ENCODE measurements around the gene IGFBP1.
A peak's percentile ranks its signal among the peaks of the same experiment; 100 is the strongest.

IGFBP1 gene

DNA sequence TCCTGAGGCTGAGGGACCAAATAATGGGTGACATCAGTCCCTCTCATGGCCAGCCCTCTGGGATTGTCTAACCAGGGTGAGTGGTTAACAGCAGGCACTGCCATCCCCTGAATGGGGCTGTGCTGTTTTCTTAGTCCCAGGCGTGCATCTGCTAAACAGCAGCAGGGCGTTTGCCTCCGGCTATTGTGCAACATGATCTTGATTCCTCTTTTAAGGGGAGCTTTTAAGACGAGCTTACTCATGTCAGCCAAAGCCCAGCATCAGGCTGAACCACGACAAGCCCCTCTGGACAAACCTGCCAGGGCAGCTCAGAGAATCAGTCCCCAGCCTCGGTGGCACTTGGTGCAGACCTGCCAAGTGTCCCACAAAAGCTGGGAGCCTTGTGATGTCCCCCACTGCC, 49.0 kb downstream of the IGFBP1 start:
- Histone ChIP-seq H3K4me3 (replicated peaks; ENCODE audit: insufficient read depth, low read length) (no peak overlapping the region), H3K27ac (replicated peaks) (no peak overlapping the region), H3K27me3 (ENCODE audit: insufficient read depth, poor library complexity, severe bottlenecking) (no peaks in the 10 kb centered on the region)
- TF ChIP-seq GABPA (IDR thresholded peaks at IDR 0.05; ENCODE audit: low read depth): no peak
- TF ChIP-seq POLR2AphosphoS5 (IDR thresholded peaks at IDR 0.05; ENCODE audit: low read depth): no peak
- TF ChIP-seq, protein P1, sequence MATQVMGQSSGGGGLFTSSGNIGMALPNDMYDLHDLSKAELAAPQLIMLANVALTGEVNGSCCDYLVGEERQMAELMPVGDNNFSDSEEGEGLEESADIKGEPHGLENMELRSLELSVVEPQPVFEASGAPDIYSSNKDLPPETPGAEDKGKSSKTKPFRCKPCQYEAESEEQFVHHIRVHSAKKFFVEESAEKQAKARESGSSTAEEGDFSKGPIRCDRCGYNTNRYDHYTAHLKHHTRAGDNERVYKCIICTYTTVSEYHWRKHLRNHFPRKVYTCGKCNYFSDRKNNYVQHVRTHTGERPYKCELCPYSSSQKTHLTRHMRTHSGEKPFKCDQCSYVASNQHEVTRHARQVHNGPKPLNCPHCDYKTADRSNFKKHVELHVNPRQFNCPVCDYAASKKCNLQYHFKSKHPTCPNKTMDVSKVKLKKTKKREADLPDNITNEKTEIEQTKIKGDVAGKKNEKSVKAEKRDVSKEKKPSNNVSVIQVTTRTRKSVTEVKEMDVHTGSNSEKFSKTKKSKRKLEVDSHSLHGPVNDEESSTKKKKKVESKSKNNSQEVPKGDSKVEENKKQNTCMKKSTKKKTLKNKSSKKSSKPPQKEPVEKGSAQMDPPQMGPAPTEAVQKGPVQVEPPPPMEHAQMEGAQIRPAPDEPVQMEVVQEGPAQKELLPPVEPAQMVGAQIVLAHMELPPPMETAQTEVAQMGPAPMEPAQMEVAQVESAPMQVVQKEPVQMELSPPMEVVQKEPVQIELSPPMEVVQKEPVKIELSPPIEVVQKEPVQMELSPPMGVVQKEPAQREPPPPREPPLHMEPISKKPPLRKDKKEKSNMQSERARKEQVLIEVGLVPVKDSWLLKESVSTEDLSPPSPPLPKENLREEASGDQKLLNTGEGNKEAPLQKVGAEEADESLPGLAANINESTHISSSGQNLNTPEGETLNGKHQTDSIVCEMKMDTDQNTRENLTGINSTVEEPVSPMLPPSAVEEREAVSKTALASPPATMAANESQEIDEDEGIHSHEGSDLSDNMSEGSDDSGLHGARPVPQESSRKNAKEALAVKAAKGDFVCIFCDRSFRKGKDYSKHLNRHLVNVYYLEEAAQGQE (IDR thresholded peaks at IDR 0.05; ENCODE audit: insufficient replicate concordance, low read depth): no peak
- TF ChIP-seq, protein P2, sequence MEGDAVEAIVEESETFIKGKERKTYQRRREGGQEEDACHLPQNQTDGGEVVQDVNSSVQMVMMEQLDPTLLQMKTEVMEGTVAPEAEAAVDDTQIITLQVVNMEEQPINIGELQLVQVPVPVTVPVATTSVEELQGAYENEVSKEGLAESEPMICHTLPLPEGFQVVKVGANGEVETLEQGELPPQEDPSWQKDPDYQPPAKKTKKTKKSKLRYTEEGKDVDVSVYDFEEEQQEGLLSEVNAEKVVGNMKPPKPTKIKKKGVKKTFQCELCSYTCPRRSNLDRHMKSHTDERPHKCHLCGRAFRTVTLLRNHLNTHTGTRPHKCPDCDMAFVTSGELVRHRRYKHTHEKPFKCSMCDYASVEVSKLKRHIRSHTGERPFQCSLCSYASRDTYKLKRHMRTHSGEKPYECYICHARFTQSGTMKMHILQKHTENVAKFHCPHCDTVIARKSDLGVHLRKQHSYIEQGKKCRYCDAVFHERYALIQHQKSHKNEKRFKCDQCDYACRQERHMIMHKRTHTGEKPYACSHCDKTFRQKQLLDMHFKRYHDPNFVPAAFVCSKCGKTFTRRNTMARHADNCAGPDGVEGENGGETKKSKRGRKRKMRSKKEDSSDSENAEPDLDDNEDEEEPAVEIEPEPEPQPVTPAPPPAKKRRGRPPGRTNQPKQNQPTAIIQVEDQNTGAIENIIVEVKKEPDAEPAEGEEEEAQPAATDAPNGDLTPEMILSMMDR (IDR thresholded peaks at IDR 0.05; ENCODE audit: insufficient read depth, low read length): no peak
- TF ChIP-seq SPI1 (IDR thresholded peaks at IDR 0.05; ENCODE audit: borderline replicate concordance, low read depth): no peak
- peak in 1 of 2 experiments; percentile 59 for DNase-seq (ENCODE audit: low read depth in 1 of 2, low spot score in 1 of 2)

DNA sequence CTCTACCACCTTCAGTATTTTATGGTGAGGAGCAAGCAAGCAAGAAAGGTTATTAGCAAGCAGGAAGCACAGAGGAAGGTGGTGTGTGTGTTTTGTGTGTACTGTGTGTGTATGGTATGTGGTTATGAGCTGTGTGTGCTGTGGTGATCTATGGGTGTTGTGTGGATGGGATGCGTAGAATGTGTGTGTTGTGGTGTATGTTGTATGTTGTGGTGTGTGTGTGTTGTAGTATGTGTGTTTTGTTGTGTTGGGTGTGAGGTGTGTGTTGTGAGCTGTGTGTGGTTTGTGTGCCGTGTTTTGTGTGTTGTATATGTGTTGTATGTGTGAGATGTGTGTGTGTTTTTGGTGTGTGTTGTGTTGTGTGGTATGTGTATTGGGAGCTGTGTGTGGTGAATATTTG, 49.6 kb downstream of the IGFBP1 start:
- no peak for DNase-seq (ENCODE audit: low read depth in 1 of 2, low spot score in 1 of 2)
- Histone ChIP-seq H3K4me3 (replicated peaks; ENCODE audit: insufficient read depth, low read length) (no peak overlapping the region), H3K27me3 (ENCODE audit: insufficient read depth, poor library complexity, severe bottlenecking) (no peaks in the 10 kb centered on the region), H3K27ac (replicated peaks) (no peak overlapping the region)
- TF ChIP-seq, protein P1 (IDR thresholded peaks at IDR 0.05; ENCODE audit: insufficient replicate concordance, low read depth): no peak
- no peak for TF ChIP-seq GABPA (IDR thresholded peaks at IDR 0.05; ENCODE audit: low read depth)
- no peak for TF ChIP-seq POLR2AphosphoS5 (IDR thresholded peaks at IDR 0.05; ENCODE audit: low read depth)
- TF ChIP-seq, protein P2 (IDR thresholded peaks at IDR 0.05; ENCODE audit: insufficient read depth, low read length): no peak
- no peak for TF ChIP-seq SPI1 (IDR thresholded peaks at IDR 0.05; ENCODE audit: borderline replicate concordance, low read depth)

DNA sequence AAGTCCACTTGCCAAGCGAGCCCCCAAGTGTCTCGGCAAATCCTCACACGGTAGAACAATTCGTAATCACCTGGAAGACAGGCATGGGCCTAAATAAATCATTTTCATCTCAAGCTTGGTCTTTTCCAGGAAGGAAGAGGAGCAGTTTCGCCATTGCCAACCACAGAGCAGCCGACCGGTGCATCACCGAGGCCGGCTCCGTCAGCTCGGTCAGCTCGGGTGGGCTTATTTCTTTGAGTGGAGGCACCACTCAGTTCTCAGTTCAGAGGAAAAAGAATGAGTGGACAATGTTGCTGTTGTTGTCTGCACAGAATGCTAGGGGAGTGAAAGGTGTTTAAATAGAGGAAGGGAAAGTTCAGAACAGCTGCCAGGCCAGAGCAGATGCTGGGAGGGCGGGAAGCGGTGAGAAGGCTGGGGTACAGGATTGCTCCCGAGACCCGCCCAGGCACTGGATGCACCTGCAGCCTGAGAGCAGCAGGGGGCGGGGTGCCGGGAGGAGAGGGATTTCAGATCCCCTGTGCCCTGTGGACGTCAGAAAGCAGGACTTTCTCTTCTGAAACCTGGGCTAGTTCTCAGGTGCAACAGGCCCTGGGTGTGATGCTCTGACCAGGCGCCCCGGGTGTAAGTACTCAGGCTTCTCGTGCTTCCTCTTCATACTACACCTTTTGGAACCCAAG, 50.5 kb downstream of the IGFBP1 start:
- Histone ChIP-seq H3K4me3 (replicated peaks; ENCODE audit: insufficient read depth, low read length) (no peak overlapping the region), H3K27me3 (ENCODE audit: insufficient read depth, poor library complexity, severe bottlenecking) (no peaks in the 10 kb centered on the region), H3K27ac (replicated peaks) (no peak overlapping the region)
- DNase-seq (ENCODE audit: low read depth in 1 of 2, low spot score in 1 of 2): no peak
- TF ChIP-seq, protein P2 (IDR thresholded peaks at IDR 0.05; ENCODE audit: insufficient read depth, low read length): no peak
- TF ChIP-seq POLR2AphosphoS5 (IDR thresholded peaks at IDR 0.05; ENCODE audit: low read depth): no peak
- TF ChIP-seq GABPA (IDR thresholded peaks at IDR 0.05; ENCODE audit: low read depth): no peak
- TF ChIP-seq SPI1 (IDR thresholded peaks at IDR 0.05; ENCODE audit: borderline replicate concordance, low read depth): no peak
- TF ChIP-seq, protein P1 (IDR thresholded peaks at IDR 0.05; ENCODE audit: insufficient replicate concordance, low read depth): no peak
